ENCODE results near the gene ATL3. TPM values are rescaled to one million over a fixed set of nuclear protein-coding genes. Genes with fewer than 3 reads are reported as not detected.
A peak's percentile ranks its signal among the peaks of the same experiment; 100 is the strongest.

Gene ATL3
- total and polyA plus RNA-seq, 2 experiments from 2014 or later = 3.1 to 3.8 TPM

DNA sequence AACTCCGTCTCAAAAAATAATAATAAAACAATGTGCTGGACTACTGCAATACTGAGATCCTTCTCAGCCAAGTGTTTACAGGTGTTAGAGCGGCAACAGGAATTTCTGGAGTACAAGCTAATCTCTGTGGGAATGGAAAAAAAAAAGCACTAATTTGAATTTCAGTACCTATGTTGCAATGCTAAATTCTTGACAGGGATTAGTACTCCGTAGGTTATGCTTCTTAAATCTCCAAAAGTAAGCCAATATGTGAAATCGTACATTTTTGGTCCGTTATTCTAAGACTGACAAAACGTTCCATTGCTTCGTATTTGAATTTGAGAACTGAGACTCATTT lies 1.1 kb downstream of the ATL3 start:
- DNase-seq (ENCODE audit: low read depth in 1 of 2, low spot score in 1 of 2) = no peak
- Histone ChIP-seq H3K36me3 (no peaks in the 10 kb centered on the region), H3K27me3 (no peaks in the 10 kb centered on the region), H3K9me3 (ENCODE audit: low read depth) (no peaks in the 10 kb centered on the region), H3K4me3 (peak overlapping the region; percentile 58), H3K27ac (no peak overlapping the region), H3K4me1 (ENCODE audit: low read depth) (peaks cover 13% of the 10 kb centered on the region)
- TF ChIP-seq, protein P1, sequence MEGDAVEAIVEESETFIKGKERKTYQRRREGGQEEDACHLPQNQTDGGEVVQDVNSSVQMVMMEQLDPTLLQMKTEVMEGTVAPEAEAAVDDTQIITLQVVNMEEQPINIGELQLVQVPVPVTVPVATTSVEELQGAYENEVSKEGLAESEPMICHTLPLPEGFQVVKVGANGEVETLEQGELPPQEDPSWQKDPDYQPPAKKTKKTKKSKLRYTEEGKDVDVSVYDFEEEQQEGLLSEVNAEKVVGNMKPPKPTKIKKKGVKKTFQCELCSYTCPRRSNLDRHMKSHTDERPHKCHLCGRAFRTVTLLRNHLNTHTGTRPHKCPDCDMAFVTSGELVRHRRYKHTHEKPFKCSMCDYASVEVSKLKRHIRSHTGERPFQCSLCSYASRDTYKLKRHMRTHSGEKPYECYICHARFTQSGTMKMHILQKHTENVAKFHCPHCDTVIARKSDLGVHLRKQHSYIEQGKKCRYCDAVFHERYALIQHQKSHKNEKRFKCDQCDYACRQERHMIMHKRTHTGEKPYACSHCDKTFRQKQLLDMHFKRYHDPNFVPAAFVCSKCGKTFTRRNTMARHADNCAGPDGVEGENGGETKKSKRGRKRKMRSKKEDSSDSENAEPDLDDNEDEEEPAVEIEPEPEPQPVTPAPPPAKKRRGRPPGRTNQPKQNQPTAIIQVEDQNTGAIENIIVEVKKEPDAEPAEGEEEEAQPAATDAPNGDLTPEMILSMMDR (IDR thresholded peaks at IDR 0.05; ENCODE audit: low read depth, low read length) = no peak

DNA sequence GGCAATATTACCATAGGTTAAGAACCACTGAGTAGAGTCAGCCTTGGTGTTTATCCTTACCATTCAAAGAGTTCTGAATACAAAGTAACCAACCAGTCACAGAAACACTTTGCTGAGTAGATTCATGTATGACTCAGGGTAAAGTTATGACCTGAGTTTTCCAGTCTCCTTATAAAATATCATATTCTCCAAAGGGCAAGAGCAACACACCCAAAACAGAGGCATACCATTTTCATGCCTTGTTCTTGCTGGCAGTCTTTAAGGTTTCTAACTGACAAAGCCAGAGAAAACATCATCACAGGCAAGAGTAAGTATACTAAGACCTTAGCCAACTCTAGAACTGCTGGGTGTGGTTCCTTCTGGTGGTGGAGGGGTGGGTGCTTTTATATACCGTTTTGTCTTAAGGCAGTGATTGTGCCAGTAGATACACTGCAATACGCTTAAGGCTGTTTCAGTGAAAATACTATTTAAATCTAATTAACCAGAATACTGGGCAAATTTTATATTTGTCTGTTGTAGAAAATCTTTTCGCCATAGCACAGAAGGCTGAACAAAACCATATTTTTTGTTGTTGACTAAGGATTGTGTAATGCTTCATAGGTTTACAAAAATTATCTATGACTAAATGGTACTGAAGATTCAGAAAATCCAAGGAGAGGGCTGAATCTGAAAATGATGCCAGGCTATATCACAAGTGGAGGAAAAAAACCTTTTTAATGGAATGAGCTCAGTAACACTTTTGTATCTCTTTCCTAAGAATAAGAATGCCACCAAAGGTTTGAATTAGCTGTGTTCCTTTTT lies 3.0 kb downstream of the ATL3 start:
- Histone ChIP-seq H3K4me3 (no peak overlapping the region), H3K27ac (no peak overlapping the region), H3K36me3 (no peaks in the 10 kb centered on the region), H3K9me3 (ENCODE audit: low read depth) (no peaks in the 10 kb centered on the region), H3K27me3 (no peaks in the 10 kb centered on the region), H3K4me1 (ENCODE audit: low read depth) (peaks cover 13% of the 10 kb centered on the region)
- DNase-seq (ENCODE audit: low read depth in 1 of 2, low spot score in 1 of 2) = peak in 1 of 2 donors; percentile 81
- TF ChIP-seq, protein P1 (IDR thresholded peaks at IDR 0.05; ENCODE audit: low read depth, low read length) = no peak

DNA sequence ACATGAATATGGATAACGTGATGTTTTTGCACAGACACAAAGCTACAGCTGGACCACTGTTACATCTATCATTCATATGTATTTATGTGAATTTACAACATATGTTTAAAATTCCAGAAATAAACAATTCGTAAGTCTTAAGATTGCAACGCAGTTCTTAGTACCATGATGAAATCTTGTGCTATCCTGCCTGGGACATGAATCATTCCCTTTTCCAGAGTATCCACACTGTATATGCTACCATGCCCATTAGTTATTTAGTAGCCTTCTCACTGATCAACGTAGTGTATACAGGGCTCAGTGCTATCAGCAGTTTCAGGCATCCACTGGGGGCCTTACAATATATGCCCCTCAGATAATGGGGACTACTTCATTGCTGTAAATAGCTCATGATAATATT lies 4.3 kb downstream of the ATL3 start:
- no peaks in the 10 kb centered on the region for H3K9me3 ChIP-seq (ENCODE audit: low read depth)
- no peaks in the 10 kb centered on the region for H3K27me3 ChIP-seq
- no peak overlapping the region for H3K27ac ChIP-seq
- H3K36me3 ChIP-seq = no peaks in the 10 kb centered on the region
- TF ChIP-seq, protein P1 (IDR thresholded peaks at IDR 0.05; ENCODE audit: low read depth, low read length) = no peak
- H3K4me1 ChIP-seq (ENCODE audit: low read depth) = peaks cover 13% of the 10 kb centered on the region
- no peak overlapping the region for H3K4me3 ChIP-seq
- DNase-seq (ENCODE audit: low read depth in 1 of 2, low spot score in 1 of 2) = peak in 1 of 2 donors; percentile 70

DNA sequence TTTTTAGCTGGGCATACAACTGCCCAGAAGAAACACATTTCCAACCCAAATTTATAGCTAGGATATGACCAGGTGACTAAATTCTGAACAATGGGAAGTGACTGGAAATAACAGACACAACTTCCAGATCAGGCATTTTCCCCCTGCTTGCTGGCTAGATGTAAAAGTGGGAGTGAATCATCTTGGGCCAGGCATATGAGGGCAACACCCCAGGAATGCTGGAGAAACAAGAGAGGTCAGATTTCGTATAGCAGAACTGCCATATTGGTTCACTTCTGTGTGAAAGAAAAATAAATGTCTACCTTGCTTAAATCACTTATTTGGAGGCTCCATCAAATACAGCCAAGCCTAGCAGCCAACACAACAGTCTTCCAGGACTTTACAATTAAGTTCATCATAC lies 7.4 kb downstream of the ATL3 start:
- Histone ChIP-seq H3K27me3 (no peaks in the 10 kb centered on the region), H3K4me1 (ENCODE audit: low read depth) (peaks cover 9% of the 10 kb centered on the region), H3K9me3 (ENCODE audit: low read depth) (no peaks in the 10 kb centered on the region), H3K4me3 (no peak overlapping the region), H3K27ac (no peak overlapping the region), H3K36me3 (no peaks in the 10 kb centered on the region)
- peak in 1 of 2 donors; percentile 59 for DNase-seq (ENCODE audit: low read depth in 1 of 2, low spot score in 1 of 2)
- TF ChIP-seq, protein P1 (IDR thresholded peaks at IDR 0.05; ENCODE audit: low read depth, low read length) = no peak

DNA sequence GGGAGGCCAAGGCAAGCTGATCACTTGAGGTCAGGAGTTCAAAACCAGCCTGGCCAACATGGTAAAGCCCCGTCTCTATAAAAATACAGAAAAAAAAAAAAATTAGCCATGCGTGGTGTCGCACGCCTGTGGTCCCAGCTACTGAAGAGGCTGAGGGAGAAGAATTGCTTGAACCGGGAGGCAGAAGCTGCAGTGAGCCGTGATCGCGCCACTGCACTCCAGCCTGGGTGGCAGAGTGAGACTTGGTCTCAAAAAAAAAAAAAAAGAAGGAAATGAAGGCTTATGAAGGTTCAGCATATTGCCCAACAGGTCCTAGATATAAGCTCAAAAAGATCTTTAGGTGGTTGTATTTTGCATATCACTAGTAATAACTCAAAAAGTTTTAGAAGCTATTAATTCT lies 10.2 kb downstream of the ATL3 start:
- H3K27me3 ChIP-seq = no peaks in the 10 kb centered on the region
- H3K36me3 ChIP-seq = peaks cover 6% of the 10 kb centered on the region
- H3K9me3 ChIP-seq (ENCODE audit: low read depth) = no peaks in the 10 kb centered on the region
- H3K4me1 ChIP-seq (ENCODE audit: low read depth) = no peaks in the 10 kb centered on the region
- DNase-seq (ENCODE audit: low read depth in 1 of 2, low spot score in 1 of 2) = no peak
- H3K4me3 ChIP-seq = no peak overlapping the region
- TF ChIP-seq, protein P1 (IDR thresholded peaks at IDR 0.05; ENCODE audit: low read depth, low read length) = no peak
- H3K27ac ChIP-seq = no peak overlapping the region
